MCF 10A (cell line): Measurements from ENCODE around the gene LSM7. TPM values are rescaled to one million over a fixed set of nuclear protein-coding genes. Genes with fewer than 3 reads are reported as not detected.
A peak's percentile ranks its signal among the peaks of the same experiment; 100 is the strongest.

Source experiments
- BruUV-seq: library from RNA; stranded (reverse); fragments of 400-500 nt; replicated peaks from 2 replicates; lab custom pipeline; 2021; lab: Mats Ljungman, UMichigan
- CTCF ChIA-PET: fragments of 300-600 bp; sonication (Branson Sonifier 250); formaldehyde crosslinking; extraction: SDS; loops from one replicate; lab custom pipeline; 2021; ENCODE audit warnings: antibody characterized with exemption, inconsistent platforms; lab: Yijun Ruan, JAX
- POLR2A ChIA-PET: fragments of 300-600, 350-650 bp; sonication (Branson Sonifier 250); formaldehyde crosslinking; extraction: SDS; loops from one replicate; lab custom pipeline; 2020; ENCODE audit warnings: antibody characterized with exemption, inconsistent platforms; lab: Yijun Ruan, JAX
- DNase-seq: peaks from one replicate; pipeline ENCODE4 v3.0.0-alpha.2; 2018; ENCODE audit not compliant: unreplicated experiment
- H3K27ac Mint-ChIP-seq: one replicate; pipeline ENCODE4 v1.8.0; 2022; ENCODE audit warnings: mild to moderate bottlenecking, low read depth, mixed read lengths; ENCODE audit not compliant: unreplicated experiment
- H3K27me3 Mint-ChIP-seq: one replicate; pipeline ENCODE4 v1.8.0; 2022; ENCODE audit warnings: mixed read lengths; ENCODE audit not compliant: insufficient read depth, unreplicated experiment
- H3K36me3 Mint-ChIP-seq: one replicate; pipeline ENCODE4 v1.8.0; 2022; ENCODE audit warnings: mild to moderate bottlenecking, moderate library complexity, mixed read lengths; ENCODE audit not compliant: insufficient read depth, unreplicated experiment
- H3K4me1 Mint-ChIP-seq: one replicate; pipeline ENCODE4 v1.8.0; 2022; ENCODE audit warnings: mixed read lengths; ENCODE audit not compliant: insufficient read depth, unreplicated experiment
- H3K4me3 Mint-ChIP-seq: one replicate; pipeline ENCODE4 v1.8.0; 2022; ENCODE audit warnings: mild to moderate bottlenecking, moderate library complexity, mixed read lengths; ENCODE audit not compliant: unreplicated experiment
- H3K9me3 Mint-ChIP-seq: one replicate; pipeline ENCODE4 v1.8.0; 2022; ENCODE audit warnings: mixed read lengths; ENCODE audit not compliant: unreplicated experiment
- intact Hi-C: fragments of 100-400 bp; cut with micrococcal nuclease; formaldehyde crosslinking; loops from 2 replicates; pipeline ENCODE4 v1.14.1; 2022
- total RNA-seq: library from RNA; stranded (reverse); gene quantifications from 2 replicates; pipeline ENCODE4 v1.2.3, GENCODE V29; 2022
- TF ChIP-seq, protein P1 (sequence below): fragments of 200-600 bp; IDR thresholded peaks from one replicate; pipeline ENCODE4 v1.8.0; 2022; ENCODE audit warnings: antibody characterized with exemption, mild to moderate bottlenecking; ENCODE audit not compliant: unreplicated experiment

LSM7 gene
- total RNA-seq, 1 experiment from 2014 or later, result 135 TPM

DNA sequence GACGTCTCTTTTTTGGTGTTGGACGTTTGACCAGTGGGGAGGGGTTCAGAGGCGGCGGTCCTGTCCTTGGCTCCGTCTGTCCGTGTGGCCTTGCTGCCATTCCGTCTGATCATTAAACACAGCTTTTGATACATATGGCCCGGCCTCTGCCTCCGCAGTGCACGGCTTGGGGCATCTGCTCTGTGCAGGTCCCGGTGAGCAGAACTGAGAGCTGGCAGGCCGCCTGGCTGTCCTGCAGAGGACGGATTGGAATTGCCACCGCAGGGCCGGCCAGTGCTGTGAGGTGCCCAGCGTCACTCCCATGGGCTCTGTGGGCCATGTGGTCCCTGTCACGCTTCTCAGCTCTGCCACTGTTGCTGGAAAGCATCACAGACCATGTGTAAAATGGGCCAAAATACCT, 26.3 kb upstream of the LSM7 start:
- Mint-ChIP-seq H3K27ac (no peak overlapping the region), H3K4me1 (no peaks in the 10 kb centered on the region), H3K4me3 (no peak overlapping the region), H3K9me3 (no peaks in the 10 kb centered on the region), H3K36me3 (no peaks in the 10 kb centered on the region), H3K27me3 (no peaks in the 10 kb centered on the region)
- TF ChIP-seq, protein P1, sequence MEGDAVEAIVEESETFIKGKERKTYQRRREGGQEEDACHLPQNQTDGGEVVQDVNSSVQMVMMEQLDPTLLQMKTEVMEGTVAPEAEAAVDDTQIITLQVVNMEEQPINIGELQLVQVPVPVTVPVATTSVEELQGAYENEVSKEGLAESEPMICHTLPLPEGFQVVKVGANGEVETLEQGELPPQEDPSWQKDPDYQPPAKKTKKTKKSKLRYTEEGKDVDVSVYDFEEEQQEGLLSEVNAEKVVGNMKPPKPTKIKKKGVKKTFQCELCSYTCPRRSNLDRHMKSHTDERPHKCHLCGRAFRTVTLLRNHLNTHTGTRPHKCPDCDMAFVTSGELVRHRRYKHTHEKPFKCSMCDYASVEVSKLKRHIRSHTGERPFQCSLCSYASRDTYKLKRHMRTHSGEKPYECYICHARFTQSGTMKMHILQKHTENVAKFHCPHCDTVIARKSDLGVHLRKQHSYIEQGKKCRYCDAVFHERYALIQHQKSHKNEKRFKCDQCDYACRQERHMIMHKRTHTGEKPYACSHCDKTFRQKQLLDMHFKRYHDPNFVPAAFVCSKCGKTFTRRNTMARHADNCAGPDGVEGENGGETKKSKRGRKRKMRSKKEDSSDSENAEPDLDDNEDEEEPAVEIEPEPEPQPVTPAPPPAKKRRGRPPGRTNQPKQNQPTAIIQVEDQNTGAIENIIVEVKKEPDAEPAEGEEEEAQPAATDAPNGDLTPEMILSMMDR, result no peak
- intact Hi-C loops, result no loop called here
- POLR2A ChIA-PET, result interaction anchor here (0.6 kb wide), 1 partner anchor 136 kb away, joined by 3 read pairs; no protein-coding TSS in a partner anchor
- CTCF ChIA-PET, result no interaction called here
- no TSS peak for BruUV-seq
- no peak for DNase-seq

GRCh38 chr19:2353887-2354592, 25.7 kb upstream of the LSM7 start:
- DNase-seq, result no peak
- CTCF ChIA-PET, result no interaction called here
- TF ChIP-seq, protein P1, result no peak
- Mint-ChIP-seq H3K36me3 (no peaks in the 10 kb centered on the region), H3K27me3 (no peaks in the 10 kb centered on the region), H3K27ac (no peak overlapping the region), H3K4me1 (no peaks in the 10 kb centered on the region), H3K9me3 (no peaks in the 10 kb centered on the region), H3K4me3 (no peak overlapping the region)
- no TSS peak for BruUV-seq
- intact Hi-C loops, result no loop called here
- POLR2A ChIA-PET, result no interaction called here

DNA sequence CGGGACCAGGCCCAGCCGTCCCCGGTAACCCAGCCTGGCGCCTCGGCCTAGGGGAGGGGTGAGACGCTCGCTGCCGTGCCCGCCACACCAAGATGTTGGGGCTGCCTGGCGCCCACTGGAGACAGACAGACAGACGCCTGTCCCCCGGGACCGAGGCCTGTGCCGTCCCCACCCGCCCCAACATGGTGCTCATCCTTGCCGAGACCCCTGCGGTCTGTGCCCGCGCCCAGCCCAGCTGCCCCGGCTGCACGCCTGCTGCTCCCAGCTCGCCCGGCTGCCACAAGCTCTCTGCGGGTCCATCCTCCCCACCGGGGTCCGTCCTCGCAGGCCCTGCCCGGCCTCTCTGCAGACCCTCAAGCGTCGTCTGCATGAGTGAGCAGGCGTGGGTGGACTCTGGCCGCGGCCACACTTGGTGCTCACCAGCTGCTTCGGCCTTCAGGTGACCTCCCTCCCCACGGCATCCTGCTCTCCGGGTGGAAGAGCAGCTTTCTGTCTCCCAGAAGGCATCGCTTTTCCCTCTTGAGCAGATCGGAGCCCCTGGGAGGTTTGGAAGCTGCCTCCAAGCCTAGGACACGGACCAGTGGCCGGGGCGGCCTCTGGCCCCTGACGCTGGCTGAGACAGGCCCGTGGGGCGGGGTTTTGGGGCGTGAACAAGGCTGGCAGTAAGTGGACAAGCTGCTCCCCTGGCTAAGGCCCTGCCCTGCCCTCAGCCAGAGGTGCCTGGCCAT, 24.9 kb upstream of the LSM7 start:
- TF ChIP-seq, protein P1, result no peak
- DNase-seq, result no peak
- no peaks in the 10 kb centered on the region for H3K36me3 Mint-ChIP-seq
- no peak overlapping the region for H3K4me3 Mint-ChIP-seq
- CTCF ChIA-PET, result interaction anchor here (0.6 kb wide), 1 partner anchor 1847 kb away, joined by 3 read pairs; no protein-coding TSS in a partner anchor
- TSS peak; percentile 26 for BruUV-seq
- no peaks in the 10 kb centered on the region for H3K4me1 Mint-ChIP-seq
- H3K27me3 Mint-ChIP-seq, result no peaks in the 10 kb centered on the region
- POLR2A ChIA-PET, result no interaction called here
- H3K9me3 Mint-ChIP-seq, result no peaks in the 10 kb centered on the region
- H3K27ac Mint-ChIP-seq, result no peak overlapping the region
- intact Hi-C loops, result no loop called here

DNA sequence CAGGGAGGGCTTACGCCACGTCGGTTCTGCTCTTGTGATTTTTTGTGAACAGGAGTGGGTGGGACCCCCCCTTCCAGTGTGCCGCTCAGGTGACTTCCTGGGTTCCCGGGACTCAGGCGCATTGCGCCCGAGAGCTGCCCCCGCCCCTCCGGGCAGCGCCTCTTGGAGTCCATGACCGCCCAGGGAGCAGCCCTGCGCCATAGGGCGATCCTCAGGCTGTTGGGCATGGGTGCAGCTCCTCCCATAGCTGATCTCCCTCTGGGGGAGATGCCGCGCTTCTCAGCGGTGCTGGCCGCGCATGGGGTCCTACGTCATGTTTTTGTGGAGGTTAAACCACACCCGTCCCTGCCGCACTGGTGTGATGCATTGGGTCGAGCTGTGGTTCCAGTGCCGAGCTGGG, 23.7 kb upstream of the LSM7 start:
- TF ChIP-seq, protein P1, result no peak

More for the DNA sequence above, 23.7 kb upstream of the LSM7 start:
- DNase-seq, result no peak
- CTCF ChIA-PET, result no interaction called here
- POLR2A ChIA-PET, result interaction anchor here (1.4 kb wide), 1 partner anchor 24 kb away, joined by 3 read pairs; the partner anchor contains the start of genes LSM7 and SPPL2B
- Mint-ChIP-seq H3K9me3 (no peaks in the 10 kb centered on the region), H3K4me3 (no peak overlapping the region), H3K36me3 (no peaks in the 10 kb centered on the region), H3K4me1 (no peaks in the 10 kb centered on the region), H3K27me3 (no peaks in the 10 kb centered on the region), H3K27ac (no peak overlapping the region)
- intact Hi-C loops, result no loop called here
- BruUV-seq, result no TSS peak
